Activated CD4-positive, CD25-positive, alpha-beta regulatory T cell treated with anti-CD3 and anti-CD28 coated beads, Interleukin-2, amount 50 U/mL, for 16 hours (primary cell): ENCODE measurements around the gene SNX32.

Experiments used
- DNase-seq: peaks from one replicate; pipeline ENCODE4 v3.0.0-alpha.2; 2020; ENCODE audit warnings: low read depth, low spot score

SNX32 gene

DNA sequence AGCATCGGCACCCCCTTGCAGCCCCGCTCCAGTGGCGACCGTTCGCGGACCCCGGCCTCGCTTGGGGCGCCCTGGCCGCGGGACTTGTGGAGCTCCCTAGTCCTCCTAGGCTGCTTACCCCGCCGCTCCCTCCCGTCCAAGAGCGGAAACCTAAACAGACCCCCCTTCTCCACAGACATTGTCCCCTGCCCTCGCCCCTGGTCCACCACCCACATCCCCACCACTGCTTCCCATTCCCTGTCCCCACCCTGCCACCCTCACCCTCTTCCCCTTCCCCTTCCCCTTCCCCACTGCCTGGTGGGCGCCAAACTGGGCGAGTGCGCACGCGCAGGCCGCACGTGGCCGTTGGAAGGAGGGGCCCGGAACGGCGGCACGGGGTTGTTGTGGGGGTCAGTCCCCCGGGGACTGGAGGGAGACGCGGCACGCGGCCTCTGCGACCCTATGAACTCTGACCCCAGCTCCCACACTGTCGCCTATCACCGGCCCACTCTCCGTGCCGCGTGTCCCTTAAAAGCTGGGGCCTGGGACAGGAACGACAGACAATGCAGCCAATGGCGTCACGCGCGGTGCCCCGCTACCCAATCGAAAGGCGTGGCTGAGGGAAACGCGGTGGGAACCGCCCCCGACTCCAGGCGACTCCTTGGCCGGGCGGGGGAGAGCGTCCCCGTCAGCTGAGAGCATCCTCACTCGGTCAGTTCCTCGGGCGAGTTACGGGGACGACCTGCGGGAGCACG lies at the start of gene SNX32:
Gene SNX32 (plus strand): TSS at position 667 of the 734 bp plus-strand sequence. CDS start 103 bp downstream, outside the sequence.
- DNase-seq: peak; percentile 87

DNA sequence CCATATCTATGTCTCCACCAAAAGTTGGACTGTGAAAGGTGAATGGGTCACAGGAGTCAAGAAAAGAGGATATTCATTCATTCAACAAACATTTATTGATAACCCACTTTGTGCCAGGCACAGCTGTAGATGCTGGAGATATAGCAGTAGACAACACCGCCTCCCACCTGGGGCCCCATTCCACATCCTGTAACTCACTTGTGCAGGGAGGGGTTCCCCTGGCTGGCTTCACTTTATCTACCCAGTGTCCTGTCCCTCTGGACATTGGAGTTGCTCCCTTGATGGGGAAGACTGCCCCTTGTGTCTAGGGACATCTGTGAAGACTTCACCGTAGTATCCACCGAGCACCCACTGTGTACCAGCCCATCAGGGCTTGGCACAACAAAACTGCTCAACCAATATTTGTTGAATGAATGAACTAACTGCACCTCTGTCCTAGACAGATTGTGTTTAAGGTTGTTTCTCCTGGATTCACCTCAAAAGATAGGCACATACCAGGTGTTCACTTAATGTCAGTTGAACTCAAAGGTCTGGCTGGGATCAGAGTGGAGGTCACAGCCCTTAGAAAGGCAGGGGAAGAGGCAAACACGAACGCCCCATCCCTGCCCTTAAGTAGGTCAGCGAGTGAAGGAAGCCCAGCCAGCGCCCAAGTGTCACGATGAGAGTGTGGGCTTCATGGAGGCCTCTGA lies 48.3 kb upstream of the SNX32 start:
- no peak for DNase-seq

DNA sequence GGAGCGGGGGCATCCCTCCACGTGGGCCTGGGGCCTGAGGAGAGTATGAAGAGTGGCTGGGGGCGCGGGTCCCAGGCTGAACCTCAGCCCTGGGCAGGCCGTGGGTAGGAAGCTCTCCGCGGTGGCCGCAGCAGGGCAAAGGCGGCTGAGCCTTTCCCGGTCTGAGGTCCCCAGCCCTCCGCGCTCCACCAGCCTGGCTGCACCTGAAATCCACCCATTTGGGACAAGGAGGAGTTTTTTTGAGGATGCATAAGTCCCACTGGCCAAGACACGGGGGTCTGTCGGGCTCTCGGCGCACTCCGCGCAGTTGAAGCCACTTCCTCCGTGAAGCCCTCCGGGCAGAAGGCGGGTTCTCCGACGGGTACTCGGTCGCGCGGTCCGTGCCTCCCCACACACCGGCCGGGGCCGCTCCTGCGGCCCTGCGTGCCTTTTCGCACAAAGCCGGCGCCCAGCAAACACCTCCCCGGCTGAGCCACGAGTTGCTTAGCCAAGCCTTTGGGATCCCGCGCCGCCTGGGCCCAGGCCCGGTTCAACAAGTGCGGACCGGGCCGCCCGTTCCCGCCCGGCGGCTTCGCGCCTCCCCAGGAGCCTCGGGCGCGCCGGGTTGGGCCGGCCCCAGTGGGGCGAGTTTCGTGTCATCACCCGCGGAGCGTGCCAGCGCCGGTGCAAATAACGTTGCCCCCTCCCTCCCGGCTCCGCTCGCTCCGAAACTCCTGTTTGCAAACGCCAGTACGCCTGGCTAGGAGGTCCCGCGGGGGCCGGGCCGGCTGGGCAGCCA lies 47.6 kb upstream of the SNX32 start:
- DNase-seq: no peak

DNA sequence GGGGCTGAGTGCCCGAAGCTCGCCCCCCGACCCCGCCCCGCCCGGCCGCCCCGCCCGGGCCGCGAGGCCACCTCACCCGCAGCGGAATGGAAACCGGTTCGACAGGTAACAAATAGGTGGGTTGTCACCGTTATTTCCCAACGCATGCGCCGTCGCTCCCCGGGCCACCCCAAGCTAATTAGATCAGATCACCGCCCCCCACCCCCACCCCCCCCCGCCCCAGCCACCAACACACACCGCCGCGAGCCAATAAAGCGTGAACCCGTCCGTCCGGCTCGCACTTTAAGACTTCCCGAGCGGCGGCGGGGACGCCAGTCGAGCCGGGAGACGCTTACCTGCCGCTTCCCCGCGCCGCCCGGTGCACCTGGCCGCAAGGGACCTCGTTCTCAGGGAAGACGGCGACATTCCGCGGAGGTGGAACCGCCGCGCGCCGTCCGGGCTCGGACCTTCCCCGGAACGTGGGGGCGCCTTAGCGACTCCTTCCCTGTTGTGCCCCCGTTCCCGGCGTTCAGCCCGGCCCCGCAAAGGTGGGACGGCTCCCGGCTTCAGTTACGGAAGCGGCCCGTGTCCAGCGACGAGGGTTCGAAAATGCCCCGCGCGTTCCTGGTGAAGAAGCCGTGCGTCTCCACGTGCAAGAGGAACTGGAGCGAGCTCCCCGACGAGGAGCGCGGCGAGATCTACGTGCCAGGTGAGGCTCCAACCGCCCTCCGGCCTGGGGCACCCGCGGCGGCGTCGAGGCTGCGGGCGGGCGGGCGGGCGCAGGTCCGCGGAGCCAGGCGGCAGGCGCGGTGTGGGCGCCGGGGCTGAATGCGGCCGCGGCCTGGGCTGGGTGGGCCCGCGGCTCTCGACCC lies 46.8 kb upstream of the SNX32 start, which contains the start of gene OVOL1:
Gene OVOL1 (plus strand): TSS at position 278 of the 851 bp plus-strand sequence. CDS start 311 bp downstream, at position 589.
- DNase-seq: no peak

DNA sequence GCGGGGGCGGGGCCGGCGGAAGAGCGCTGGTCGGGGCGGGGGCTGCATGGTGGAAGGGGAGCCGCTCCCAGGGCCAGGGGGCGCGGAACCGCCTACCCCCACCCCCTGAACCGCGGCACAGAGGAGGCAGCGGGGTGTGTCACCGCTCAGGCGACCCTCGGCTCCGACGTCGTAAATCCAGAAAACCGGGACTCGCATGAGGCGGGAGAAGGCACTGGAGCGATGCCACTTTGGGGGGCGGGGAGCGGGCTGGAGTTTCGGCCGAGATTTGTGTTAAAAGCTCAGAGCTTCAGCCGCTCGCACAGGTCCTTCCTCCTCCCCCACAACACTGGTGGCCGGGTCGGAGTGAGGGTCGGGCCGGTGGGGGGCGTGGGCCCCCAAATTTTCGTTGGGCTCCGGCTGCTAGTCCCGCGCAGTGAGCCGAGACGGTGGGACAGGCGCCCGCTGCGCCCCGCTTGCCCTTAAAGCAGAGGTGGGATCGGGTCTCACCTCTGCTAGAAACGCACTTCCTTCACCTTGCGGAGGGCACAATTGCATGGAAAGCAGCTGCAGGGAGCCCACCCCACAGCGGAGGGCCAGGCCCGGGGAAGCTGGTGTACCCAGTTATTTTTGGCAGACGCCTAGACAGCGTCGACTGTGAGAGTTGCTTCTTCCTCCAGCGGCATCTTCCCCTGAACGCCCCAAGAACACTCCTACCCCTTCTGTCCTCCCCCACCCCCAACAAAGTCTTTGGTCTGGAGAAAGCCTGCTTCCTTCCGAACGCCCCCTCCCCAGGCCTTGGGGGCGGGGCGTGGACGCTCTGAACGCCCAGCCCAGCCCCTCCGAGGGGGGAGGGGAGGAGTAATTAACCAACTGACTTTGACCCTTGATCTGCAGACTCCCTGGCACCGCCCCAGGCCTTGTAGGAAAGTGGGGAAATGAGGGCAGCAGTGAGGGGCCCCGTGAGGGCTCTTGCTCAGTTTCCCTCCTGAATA lies 45.8 kb upstream of the SNX32 start:
- DNase-seq: no peak

DNA sequence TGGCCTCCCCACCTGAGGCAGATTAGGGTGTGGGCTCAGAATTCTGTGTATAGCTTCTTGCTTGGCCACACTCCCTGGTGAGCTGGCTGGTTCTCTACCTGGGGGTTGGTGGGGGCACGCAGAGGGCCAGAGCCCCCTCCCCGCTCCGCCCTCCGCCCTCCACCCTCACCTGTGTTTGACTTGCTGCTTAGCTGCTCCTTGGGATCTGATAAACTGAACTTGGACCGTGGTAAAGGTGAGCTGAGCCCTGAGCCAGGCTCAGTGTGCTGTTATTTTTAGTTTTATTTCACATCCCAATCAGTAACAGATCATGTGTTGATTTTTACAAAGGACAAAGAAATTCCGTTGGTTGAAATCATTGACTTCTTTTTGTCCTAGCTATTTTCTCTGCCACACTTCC lies 44.9 kb upstream of the SNX32 start:
- no peak for DNase-seq

DNA sequence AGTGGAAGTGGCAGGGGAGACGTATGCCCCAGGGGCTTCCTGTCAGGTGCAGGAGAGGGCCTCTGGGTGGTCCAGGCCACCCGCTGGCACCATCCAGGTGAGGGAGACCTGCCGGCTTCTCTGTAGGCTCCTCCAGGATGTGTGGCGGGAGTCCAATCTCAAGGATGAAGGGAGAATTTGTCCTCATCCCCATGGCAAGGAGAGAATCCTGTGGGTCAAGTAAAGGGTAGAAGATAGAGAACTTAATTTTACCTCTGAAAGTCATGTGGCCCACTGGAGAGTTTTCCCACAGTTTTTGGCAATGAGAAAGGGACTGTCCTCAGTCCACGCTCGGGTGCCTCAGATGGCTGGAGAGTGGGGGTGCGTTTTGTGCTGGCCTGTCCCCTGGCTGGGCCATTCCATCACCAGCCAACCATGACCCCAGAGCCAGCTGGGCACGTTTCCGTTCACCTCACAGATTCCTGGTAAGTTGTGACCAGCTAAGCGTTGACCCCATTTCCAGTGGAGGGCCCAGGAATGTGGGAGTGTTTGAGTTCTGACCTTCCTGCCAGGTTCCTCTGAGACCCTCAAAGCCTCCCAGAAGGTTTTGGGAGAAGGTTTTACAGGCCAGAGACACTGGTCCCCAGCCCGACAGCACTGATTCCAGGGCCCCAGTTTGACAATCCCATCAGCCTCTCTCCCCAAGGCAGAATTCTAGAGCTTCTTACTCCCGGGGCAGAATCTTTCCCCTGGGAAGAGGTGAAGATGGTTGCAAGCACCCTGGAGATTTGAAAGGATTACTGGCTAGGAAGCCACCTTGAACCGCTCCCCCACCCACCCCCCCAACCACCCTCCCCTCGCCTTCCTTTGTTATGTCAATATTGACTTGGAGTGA lies 44.3 kb upstream of the SNX32 start:
- DNase-seq: no peak

DNA sequence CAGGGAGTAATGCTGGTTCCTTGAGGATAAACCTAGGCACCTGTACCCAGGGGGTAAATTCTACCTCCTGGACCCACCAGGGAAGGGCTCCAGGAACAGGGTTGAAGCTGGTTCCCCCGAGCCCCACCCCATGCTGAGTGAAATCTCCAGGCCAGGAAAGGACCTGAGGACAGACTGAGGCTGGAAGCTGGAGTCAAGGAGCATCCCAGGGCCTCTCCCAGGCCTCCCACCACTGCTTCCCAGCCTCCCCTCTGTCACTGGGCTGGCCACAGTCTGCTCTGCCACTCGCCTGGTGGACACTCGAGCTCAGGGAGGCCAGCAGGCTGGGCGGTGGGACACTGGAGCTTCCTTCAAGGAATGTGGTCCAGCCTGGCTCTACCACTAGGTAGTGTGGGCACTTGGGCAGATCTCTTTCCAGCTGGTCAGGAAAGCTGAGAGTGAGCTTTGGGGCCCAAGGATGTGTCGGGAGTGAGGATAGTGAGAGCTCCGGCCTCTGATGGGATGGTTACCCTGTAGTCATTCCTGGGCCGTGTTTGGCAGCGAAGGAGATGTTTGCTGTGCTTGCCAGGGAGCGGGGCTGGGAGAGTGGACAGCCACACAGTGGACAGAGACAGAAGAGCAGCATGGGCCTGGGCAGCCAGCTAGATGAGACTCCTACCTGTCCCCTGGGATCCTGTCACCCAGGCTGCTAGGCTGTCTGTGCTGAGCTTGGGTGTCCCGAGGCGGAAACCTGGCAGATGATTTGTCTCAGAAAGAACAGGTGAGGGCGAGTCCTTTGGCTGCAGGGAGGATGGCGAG lies 43.5 kb upstream of the SNX32 start:
- no peak for DNase-seq

DNA sequence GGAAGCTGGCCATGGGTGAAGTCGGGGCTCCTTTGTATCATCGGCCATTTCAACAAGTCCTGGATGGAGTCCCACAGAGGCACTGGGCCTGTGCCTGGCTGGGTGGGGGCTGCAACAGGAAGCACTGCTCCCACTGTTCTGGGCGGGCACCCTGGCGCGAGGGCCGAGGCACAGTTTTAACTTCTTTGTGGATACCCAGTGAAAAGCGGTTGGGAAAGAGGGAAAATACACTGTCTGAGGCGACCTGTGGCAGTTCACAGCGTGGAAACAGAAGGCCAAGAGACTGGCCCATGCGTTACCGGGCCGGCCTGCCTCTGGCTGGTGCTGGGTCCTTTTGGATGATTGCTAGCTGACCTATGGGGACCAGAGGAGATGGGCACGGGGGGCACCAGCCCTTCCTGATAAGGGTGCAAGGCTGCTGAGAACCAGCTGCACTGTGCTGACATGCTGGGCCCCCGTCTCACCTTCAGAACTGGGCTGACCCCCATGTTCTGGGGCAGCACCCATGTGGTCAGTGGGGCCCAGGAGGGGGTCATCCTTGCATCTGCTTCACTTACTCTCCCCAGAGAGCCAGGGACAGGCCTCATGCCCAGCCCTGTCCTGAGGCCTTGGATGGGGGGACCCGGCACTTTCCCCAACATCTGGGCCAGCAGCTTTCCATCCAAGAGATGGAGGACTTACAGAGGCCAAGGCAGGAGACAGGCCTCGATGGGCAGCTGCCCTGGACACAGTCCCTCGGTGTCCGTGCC lies 42.7 kb upstream of the SNX32 start:
- no peak for DNase-seq

DNA sequence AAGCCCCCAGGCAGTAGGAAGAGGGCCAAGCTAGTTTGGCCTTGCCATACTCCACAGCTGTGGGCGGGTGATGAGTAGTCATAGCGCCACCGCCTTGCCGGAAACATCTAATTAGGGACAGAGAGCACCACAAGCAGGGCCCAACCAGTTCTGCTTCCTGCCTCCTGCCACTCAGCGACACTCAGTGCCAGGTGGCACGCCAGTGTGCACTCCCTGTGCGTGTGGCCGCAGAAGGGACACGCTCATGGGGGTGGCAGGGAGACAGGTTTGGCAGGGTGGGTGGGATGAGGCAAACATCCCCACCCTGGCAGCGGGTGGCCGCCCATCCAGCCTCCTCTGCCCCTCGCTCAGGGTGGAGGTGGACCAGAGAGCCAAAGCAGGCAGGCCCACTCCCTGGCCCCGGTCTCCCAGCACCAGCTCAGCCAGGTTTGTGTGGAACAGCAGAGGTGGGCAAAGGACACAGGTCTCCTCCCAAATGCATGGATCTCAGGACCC lies 42.0 kb upstream of the SNX32 start:
- no peak for DNase-seq

DNA sequence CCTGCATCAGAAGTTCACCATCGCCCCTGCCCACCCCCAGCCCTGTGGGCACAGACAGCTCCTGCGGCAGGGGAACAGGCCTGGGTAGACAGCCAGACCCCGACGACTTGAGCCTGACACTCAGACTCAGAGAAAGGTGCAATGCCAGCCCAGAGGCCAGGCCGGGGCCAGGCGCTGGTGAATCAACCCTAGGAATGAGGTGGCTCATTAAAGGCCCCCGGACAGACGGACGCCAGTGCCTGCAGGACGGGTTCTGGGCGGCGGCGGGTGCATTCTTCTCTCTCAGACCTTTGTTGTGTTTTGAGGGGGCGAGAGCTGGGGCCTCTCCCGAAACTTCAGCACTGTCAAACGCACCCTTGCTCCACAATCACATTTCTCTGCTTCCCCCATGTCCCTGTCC lies 41.3 kb upstream of the SNX32 start:
- no peak for DNase-seq

DNA sequence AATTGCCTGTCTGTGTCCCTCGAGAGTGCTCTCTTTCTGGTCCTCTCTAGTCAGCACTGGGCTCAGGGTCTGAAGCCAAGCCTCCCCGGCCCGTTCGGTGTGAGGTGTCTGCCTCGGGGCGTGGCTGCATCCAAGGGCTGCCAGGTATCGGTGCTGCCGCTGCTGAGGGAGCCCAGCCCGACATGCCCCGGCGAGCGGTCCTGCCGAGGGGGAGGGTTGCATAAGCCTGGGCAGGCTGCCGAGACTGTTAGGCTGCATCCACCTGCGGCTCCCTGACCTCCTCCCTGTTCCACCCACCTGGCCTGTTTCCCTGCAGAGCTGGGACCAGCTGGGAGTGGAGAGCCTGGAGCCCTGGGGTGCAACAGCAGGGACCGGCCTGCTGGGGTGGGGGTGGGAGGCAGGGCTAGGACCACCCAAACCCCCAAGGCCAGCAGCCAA lies 40.6 kb upstream of the SNX32 start:
- no peak for DNase-seq

DNA sequence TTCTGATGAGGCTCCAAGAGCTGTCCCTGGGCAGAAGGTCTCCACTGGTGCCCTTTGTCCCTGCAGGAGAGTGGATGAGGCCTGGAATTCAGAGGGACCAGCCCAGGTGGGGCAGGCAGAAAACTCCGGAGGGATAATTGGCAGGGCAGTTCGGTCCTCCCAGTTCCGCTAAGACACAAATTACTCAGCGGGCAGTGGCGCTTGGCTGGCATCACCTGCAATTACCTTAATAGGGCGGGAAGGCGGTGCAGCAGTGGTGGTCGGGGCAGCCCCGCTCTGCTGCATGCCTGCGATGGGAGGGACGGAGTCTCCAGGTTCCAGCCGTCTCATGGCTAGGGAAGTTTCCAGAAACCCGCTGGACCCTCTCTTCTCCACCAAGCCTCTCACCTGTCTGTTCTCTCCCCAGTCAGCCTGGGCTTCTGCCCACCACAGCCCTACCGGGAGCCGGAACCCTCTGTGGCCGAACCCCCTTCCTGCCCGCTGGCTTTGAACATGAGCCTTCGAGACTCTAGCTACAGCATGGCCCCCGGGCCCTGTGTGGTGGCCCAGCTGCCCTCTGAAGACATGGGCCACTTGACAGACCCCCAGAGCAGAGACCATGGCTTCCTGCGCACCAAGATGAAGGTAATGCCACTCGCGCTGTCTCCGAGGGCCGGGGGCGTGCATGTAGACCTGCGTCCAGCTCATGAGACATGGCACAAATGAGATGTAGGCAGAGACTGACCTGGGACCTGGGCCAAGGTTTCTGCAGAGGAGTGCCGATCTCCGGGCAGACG lies 40.0 kb upstream of the SNX32 start:
- DNase-seq: no peak

DNA sequence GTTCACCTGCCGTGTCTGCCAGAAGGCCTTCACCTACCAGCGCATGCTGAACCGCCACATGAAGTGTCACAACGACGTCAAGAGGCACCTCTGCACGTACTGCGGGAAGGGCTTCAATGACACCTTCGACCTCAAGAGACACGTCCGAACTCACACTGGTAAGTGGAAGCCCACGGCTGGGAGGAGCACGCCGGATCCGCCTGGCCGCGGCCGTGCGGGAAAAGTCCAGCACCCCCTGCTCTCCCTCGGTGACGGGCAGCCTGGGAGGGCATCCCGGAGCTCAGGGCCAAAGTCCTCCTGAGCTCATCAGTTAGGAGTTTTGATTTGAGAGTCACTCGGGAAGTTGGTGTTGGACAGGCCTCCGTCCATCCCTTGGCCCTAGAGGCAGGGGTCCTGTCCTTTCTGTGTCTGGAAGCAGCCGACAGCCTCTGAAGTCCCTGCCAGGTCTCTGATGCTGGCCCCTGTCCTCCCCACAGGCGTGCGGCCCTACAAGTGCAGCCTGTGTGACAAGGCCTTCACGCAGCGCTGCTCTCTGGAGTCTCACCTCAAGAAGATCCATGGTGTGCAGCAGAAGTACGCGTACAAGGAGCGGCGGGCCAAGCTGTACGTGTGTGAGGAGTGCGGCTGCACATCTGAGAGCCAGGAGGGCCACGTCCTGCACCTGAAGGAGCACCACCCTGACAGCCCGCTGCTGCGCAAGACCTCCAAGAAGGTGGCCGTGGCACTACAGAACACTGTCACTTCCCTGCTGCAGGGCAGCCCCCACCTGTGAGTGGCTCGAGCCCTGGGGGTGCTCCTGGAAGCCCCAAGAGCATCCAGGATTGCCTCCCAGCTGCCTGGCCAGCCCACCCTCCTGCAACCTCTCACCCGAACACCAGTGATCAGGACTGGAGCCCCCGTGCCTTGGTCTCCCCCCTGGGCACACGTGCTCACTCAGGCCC lies 38.9 kb upstream of the SNX32 start:
- no peak for DNase-seq
